HepG2 (cell line): ENCODE measurements around the gene CAMTA1. TPM values are rescaled to one million over a fixed set of nuclear protein-coding genes. Genes with fewer than 3 reads are reported as not detected.

Experiments used
- ATAC-seq: fragments of 200-7000 bp; cut with Tn5 transposase; 3 replicates; pipeline ENCODE4 v1.9.1; 2020; ENCODE audit warnings: mild to moderate bottlenecking, moderate library complexity
- BruUV-seq: library from RNA; stranded (reverse); fragments of 400-500 nt; replicated peaks from 2 replicates; lab custom pipeline; 2021; lab: Mats Ljungman, UMichigan
- CTCF ChIA-PET: fragments of 300-600 bp; formaldehyde crosslinking; extraction: SDS; loops from one replicate; lab custom pipeline; 2021; ENCODE audit warnings: low total read pairs, inconsistent platforms, low intra/inter-chr PET ratio; lab: Yijun Ruan, JAX
- POLR2A ChIA-PET: fragments of 350-600 bp; sonication (Branson Sonifier 250); formaldehyde crosslinking; loops from one replicate; lab custom pipeline; 2020; ENCODE audit warnings: antibody characterized with exemption, inconsistent platforms; lab: Yijun Ruan, JAX
- DNase-seq: peaks from one replicate; pipeline ENCODE4 v3.0.0-alpha.2; 2015; ENCODE audit warnings: low spot score
- FAIRE-seq: peaks from 3 replicates; lab custom pipeline; 2011; peaks lifted over from hg19 to GRCh38; lab: Jason Lieb, UNC
- H2AFZ ChIP-seq: one replicate; pipeline ENCODE4 v1.6.1; 2011; ENCODE audit warnings: low read length, inconsistent platforms
- H3K27ac ChIP-seq: fragments of 300-600 bp; 3 replicates; pipeline ENCODE4 v1.8.0; 2011; ENCODE audit warnings: mixed run types, mild to moderate bottlenecking, mixed read lengths, low read length, inconsistent platforms; ENCODE audit not compliant: insufficient read depth; ENCODE audit errors: extremely low read length
- H3K27me3 ChIP-seq, 2 experiments: fragments of 200-600 bp in 1 of 2; 2 replicates in 1 of 2; 3 replicates in 1 of 2; pipeline versions ENCODE4 v1.6.0 to v1.8.0; 2011; ENCODE audit warnings: low read length in 2 of 2, mild to moderate bottlenecking in 2 of 2, moderate library complexity in 2 of 2, inconsistent platforms in 1 of 2; ENCODE audit not compliant: insufficient read depth in 2 of 2, control insufficient read depth in 1 of 2
- H3K36me3 ChIP-seq, 2 experiments: fragments of 200-600 bp in 1 of 2; replicated peaks in 1 of 2; 2 replicates in 1 of 2; 3 replicates in 1 of 2; pipeline versions ENCODE4 v1.5.1 to v1.8.0; 2011; ENCODE audit warnings: low read length in 2 of 2, inconsistent platforms in 1 of 2; ENCODE audit not compliant: insufficient read depth in 2 of 2, control insufficient read depth in 1 of 2
- H3K4me1 ChIP-seq: 2 replicates; pipeline ENCODE4 v1.5.1; 2012; ENCODE audit warnings: low read length, inconsistent platforms; ENCODE audit not compliant: insufficient read depth
- H3K4me2 ChIP-seq: 2 replicates; pipeline ENCODE4 v1.6.0; 2011; ENCODE audit warnings: low read depth, low read length, inconsistent platforms
- H3K4me3 ChIP-seq, 3 experiments: fragments of 200-600 bp in 1 of 3; sonication (generic), shearing (Covaris generic) in 1 of 3; replicated peaks in 1 of 3; 2 replicates each; pipeline ENCODE4 v1.5.1; 2011 to 2016; ENCODE audit warnings: low read length in 3 of 3, inconsistent platforms in 2 of 3, low read depth in 2 of 3, mild to moderate bottlenecking in 2 of 3, control low read depth in 1 of 3, mixed read lengths in 1 of 3; ENCODE audit not compliant: insufficient read depth in 1 of 3
- H3K79me2 ChIP-seq: one replicate; pipeline ENCODE4 v1.6.1; 2011; ENCODE audit warnings: low read length, inconsistent platforms; ENCODE audit not compliant: insufficient read depth
- H3K9ac ChIP-seq: 2 replicates; pipeline ENCODE4 v1.6.0; 2011; ENCODE audit warnings: mild to moderate bottlenecking, low read depth, low read length, inconsistent platforms; ENCODE audit not compliant: insufficient read depth
- H3K9me3 ChIP-seq: 2 replicates; pipeline ENCODE4 v1.5.1; 2012; ENCODE audit warnings: mild to moderate bottlenecking, low read length
- H4K20me1 ChIP-seq: 2 replicates; pipeline ENCODE4 v1.6.0; 2011; ENCODE audit warnings: inconsistent platforms, mild to moderate bottlenecking, low read length, moderate library complexity; ENCODE audit not compliant: insufficient read depth
- EP300 ChIP-seq, 3 experiments: sonication (generic) in 1 of 3; formaldehyde crosslinking in 1 of 3; IDR thresholded peaks; 2 replicates each; pipeline versions ENCODE4 v1.5.1 to v1.6.1; 2011 to 2020; ENCODE audit warnings: low read depth in 2 of 3, low read length in 2 of 3, borderline replicate concordance in 1 of 3, improper control_type of control experiment in 1 of 3, mild to moderate bottlenecking in 1 of 3, missing genetic modification reagents in 1 of 3, moderate library complexity in 1 of 3
- GTF3A ChIP-seq: sonication (generic); formaldehyde crosslinking; conservative IDR thresholded peaks from 2 replicates; pipeline ENCODE4 v1.4.0; 2020; ENCODE audit warnings: mild to moderate bottlenecking, missing genetic modification reagents
- HCFC1 ChIP-seq: fragments of 150-350 bp; IDR thresholded peaks from 2 replicates; pipeline ENCODE4 v1.6.1; 2014; ENCODE audit warnings: low read depth, low read length
- NFYC ChIP-seq: IDR thresholded peaks from 2 replicates; pipeline ENCODE4 v1.6.1; 2016; ENCODE audit warnings: missing genetic modification reagents, missing compliant biosample characterization
- PAWR ChIP-seq: sonication (generic); formaldehyde crosslinking; IDR thresholded peaks from 2 replicates; pipeline ENCODE4 v1.4.0; 2020; ENCODE audit warnings: missing genetic modification reagents, mild to moderate bottlenecking, borderline replicate concordance
- POLR2AphosphoS2 ChIP-seq: IDR thresholded peaks from 2 replicates; pipeline ENCODE4 v1.6.1; 2011; ENCODE audit warnings: low read depth, low read length, improper control_type of control experiment
- ZBTB1 ChIP-seq: sonication (generic); formaldehyde crosslinking; IDR thresholded peaks from 2 replicates; pipeline ENCODE4 v1.4.0; 2020; ENCODE audit warnings: missing genetic modification reagents, borderline replicate concordance
- ZNF33A ChIP-seq: sonication (generic); formaldehyde crosslinking; IDR thresholded peaks from 2 replicates; pipeline ENCODE4 v1.5.1; 2020; ENCODE audit warnings: missing genetic modification reagents, mild to moderate bottlenecking, moderate library complexity, borderline replicate concordance
- ZNF589 ChIP-seq: sonication (generic); formaldehyde crosslinking; conservative IDR thresholded peaks from 2 replicates; pipeline ENCODE4 v1.8.0; 2022; ENCODE audit warnings: mild to moderate bottlenecking, moderate library complexity, missing genetic modification reagents
- ZNF598 ChIP-seq: sonication (generic); formaldehyde crosslinking; IDR thresholded peaks from 2 replicates; pipeline ENCODE4 v1.5.1; 2020; ENCODE audit warnings: mild to moderate bottlenecking, missing genetic modification reagents, borderline replicate concordance
- WGBS: methylation state at CpG from one replicate; pipeline ENCODE4 v1.1.6; 2017; ENCODE audit warnings: low lambda C conversion rate; 5-methylcytosine and 5-hydroxymethylcytosine counted together
- in situ Hi-C: cut with HindIII; loops from 2 replicates; pipeline ENCODE4 v1.10.0; 2017; ENCODE audit warnings: low pct_unique_long_range_greater_than_20kb; ENCODE audit not compliant: extremely low pct_ligation_motif_present
- intact Hi-C: fragments of 100-400 bp; cut with micrococcal nuclease; formaldehyde crosslinking; loops from one replicate; pipeline ENCODE4 v1.10.0; 2022; ENCODE audit not compliant: unreplicated experiment
- polyA plus RNA-seq, 8 experiments: library from polyadenylated mRNA; depleted of rRNA in 3 of 8; stranded (reverse) in 7 of 8; unstranded in 1 of 8; fragments of >200 nt; fragmentation: Illumina TruSeq in 4 of 8; extraction: Trizol in 4 of 8; gene quantifications; 2 replicates each; pipeline versions ENCODE4 v1.2.1 to v1.2.3, GENCODE V29; 2011 to 2016; ENCODE audit warnings: low read depth in 4 of 8, missing spikeins in 1 of 8, mixed read lengths in 1 of 8; ENCODE audit not compliant: insufficient read depth in 1 of 8
- total RNA-seq, 5 experiments: library from RNA; depleted of rRNA; stranded (reverse); fragments of >200 nt; fragmentation: Illumina TruSeq; extraction: Trizol; gene quantifications; 2 replicates each; pipeline ENCODE4 v1.2.3, GENCODE V29; 2016; ENCODE audit warnings: low read depth in 1 of 5

The CAMTA1 gene
- total and polyA plus RNA-seq, 2 of the 13 experiments (the other 11 are each of a cell fraction or from before 2014, with no cell fraction given), result 25.0 to 36.4 TPM

DNA sequence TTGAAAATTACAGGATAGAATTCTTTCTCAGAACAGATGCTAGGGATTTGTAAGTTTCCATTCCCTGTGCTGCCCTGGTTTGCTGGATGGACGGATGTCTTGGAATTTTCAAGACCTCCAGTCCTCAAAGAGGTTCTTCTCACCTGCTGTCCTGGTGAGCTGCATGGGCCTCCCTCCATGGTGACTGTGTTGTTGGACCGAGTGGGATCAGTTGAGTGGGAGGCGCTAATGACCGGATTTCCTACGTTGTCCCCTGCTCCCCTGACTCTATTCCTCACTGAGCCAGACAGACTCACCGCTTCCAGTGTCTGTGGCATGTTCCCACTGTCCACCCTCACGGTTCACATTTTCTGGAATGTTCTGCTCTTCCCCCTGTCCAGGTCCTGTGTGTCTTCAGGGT, 229.8 kb downstream of the CAMTA1 start:
- DNase-seq, result no peak
- H3K36me3 ChIP-seq, result no peaks in the 10 kb centered on the region
- no peak overlapping the region for H3K9ac ChIP-seq
- H3K9me3 ChIP-seq, result no peaks in the 10 kb centered on the region
- peaks cover 4 to 24% of the 10 kb centered on the region in 2 experiments; a peak in 4 of 5 replicates for H3K27me3 ChIP-seq
- no peak overlapping the region for H3K4me3 ChIP-seq
- no peak overlapping the region for H3K27ac ChIP-seq
- CTCF ChIA-PET, result no interaction called here
- H3K4me2 ChIP-seq, result no peak overlapping the region
- no peaks in the 10 kb centered on the region for H4K20me1 ChIP-seq
- POLR2A ChIA-PET, result no interaction called here
- TF ChIP-seq ZNF589 (CRISPR knock-in tag), result no peak
- TF ChIP-seq GTF3A (CRISPR knock-in tag), result no peak
- no peak for TF ChIP-seq PAWR (CRISPR knock-in tag)
- TF ChIP-seq HCFC1, result no peak
- TF ChIP-seq EP300 (IDR thresholded peaks at IDR 0.05; ENCODE audit: low read depth in 2 of 2, low read length in 2 of 2), result no peak
- TF ChIP-seq EP300 (CRISPR knock-in tag; IDR thresholded peaks at IDR 0.05; ENCODE audit: borderline replicate concordance), result no peak
- TF ChIP-seq ZNF33A (CRISPR knock-in tag), result no peak
- no peak for TF ChIP-seq ZBTB1 (CRISPR knock-in tag)
- no peak for TF ChIP-seq POLR2AphosphoS2
- no peak for TF ChIP-seq ZNF598 (CRISPR knock-in tag)
- no peak for TF ChIP-seq NFYC (CRISPR knock-in tag)
- no TSS peak for BruUV-seq
- intact Hi-C loops (no loop called here), in situ Hi-C loops (no loop called here)
- WGBS, result 32% methylated on average over 4 of the region's 7 CpGs
- H2AFZ ChIP-seq, result no peak overlapping the region
- ATAC-seq, result no peak
- H3K4me1 ChIP-seq, result peaks cover 17% of the 10 kb centered on the region
- H3K79me2 ChIP-seq, result no peaks in the 10 kb centered on the region
- FAIRE-seq, result no peak
